Astrocyte (in vitro differentiated cells and primary cell): ENCODE measurements around the gene IMMP2L. TPM values are rescaled to one million over a fixed set of nuclear protein-coding genes. Genes with fewer than 3 reads are reported as not detected.

Experiments used
- DNase-seq: peaks from one replicate; pipeline ENCODE4 v3.0.0-alpha.2; 2010; ENCODE audit warnings: low read depth
- FAIRE-seq: peaks from 2 replicates; lab custom pipeline; 2011; peaks lifted over from hg19 to GRCh38; lab: Jason Lieb, UNC
- H2AFZ ChIP-seq: 2 replicates; pipeline ENCODE4 v1.6.0; 2012; ENCODE audit warnings: low read depth, low read length, inconsistent platforms
- H3K27ac ChIP-seq: 2 replicates; pipeline ENCODE4 v1.5.1; 2011; ENCODE audit warnings: low read depth, low read length, inconsistent platforms
- H3K27me3 ChIP-seq: 2 replicates; pipeline ENCODE4 v1.6.0; 2011; ENCODE audit warnings: low read length, inconsistent platforms; ENCODE audit not compliant: insufficient read depth
- H3K36me3 ChIP-seq: 2 replicates; pipeline ENCODE4 v1.5.1; 2011; ENCODE audit warnings: low read length, inconsistent platforms; ENCODE audit not compliant: insufficient read depth
- H3K4me1 ChIP-seq: 2 replicates; pipeline ENCODE4 v1.5.1; 2011; ENCODE audit warnings: low read length, inconsistent platforms; ENCODE audit not compliant: insufficient read depth
- H3K4me2 ChIP-seq: 2 replicates; pipeline ENCODE4 v1.6.0; 2012; ENCODE audit warnings: low read length, inconsistent platforms
- H3K4me3 ChIP-seq: 2 replicates; pipeline ENCODE4 v1.5.1; 2011; ENCODE audit warnings: low read depth, mild to moderate bottlenecking, low read length, inconsistent platforms; ENCODE audit not compliant: insufficient read depth
- H3K79me2 ChIP-seq: 2 replicates; pipeline ENCODE4 v1.6.0; 2012; ENCODE audit warnings: mild to moderate bottlenecking, low read length, inconsistent platforms; ENCODE audit not compliant: insufficient read depth
- H3K9ac ChIP-seq: 2 replicates; pipeline ENCODE4 v1.6.0; 2012; ENCODE audit warnings: mild to moderate bottlenecking, low read length, inconsistent platforms
- H3K9me3 ChIP-seq: 2 replicates; pipeline ENCODE4 v1.5.1; 2012; ENCODE audit warnings: low read depth, mild to moderate bottlenecking, low read length, inconsistent platforms; ENCODE audit not compliant: insufficient read depth
- H4K20me1 ChIP-seq: 2 replicates; pipeline ENCODE4 v1.6.0; 2012; ENCODE audit warnings: low read length, inconsistent platforms; ENCODE audit not compliant: insufficient read depth
- H3K27ac Mint-ChIP-seq: one replicate; pipeline ENCODE4 v1.8.0; 2021; ENCODE audit warnings: mild to moderate bottlenecking, mixed read lengths; ENCODE audit not compliant: unreplicated experiment
- H3K27me3 Mint-ChIP-seq: one replicate; pipeline ENCODE4 v1.8.0; 2021; ENCODE audit warnings: low read depth, mixed read lengths; ENCODE audit not compliant: unreplicated experiment
- H3K36me3 Mint-ChIP-seq: one replicate; pipeline ENCODE4 v1.8.0; 2021; ENCODE audit warnings: low read depth, mixed read lengths; ENCODE audit not compliant: unreplicated experiment
- H3K4me1 Mint-ChIP-seq: one replicate; pipeline ENCODE4 v1.8.0; 2021; ENCODE audit warnings: low read depth, mixed read lengths; ENCODE audit not compliant: unreplicated experiment
- H3K4me3 Mint-ChIP-seq: one replicate; pipeline ENCODE4 v1.8.0; 2021; ENCODE audit warnings: mild to moderate bottlenecking, moderate library complexity, mixed read lengths; ENCODE audit not compliant: unreplicated experiment
- H3K9me3 Mint-ChIP-seq: one replicate; pipeline ENCODE4 v1.8.0; 2021; ENCODE audit warnings: mild to moderate bottlenecking, mixed read lengths; ENCODE audit not compliant: unreplicated experiment
- EZH2 ChIP-seq: IDR thresholded peaks from 2 replicates; pipeline ENCODE4 v1.6.1; 2012; ENCODE audit warnings: mild to moderate bottlenecking, low read length, inconsistent platforms; ENCODE audit not compliant: insufficient read depth
- total RNA-seq: library from RNA; stranded (reverse); gene quantifications from 2 replicates; pipeline ENCODE4 v1.2.1, GENCODE V29; 2021
- TF ChIP-seq, protein P1 (sequence below): IDR thresholded peaks from 2 replicates; pipeline ENCODE4 v1.5.1; 2011; ENCODE audit warnings: low read depth, mild to moderate bottlenecking, inconsistent platforms, low read length, moderate library complexity; ENCODE audit not compliant: insufficient read depth

Gene IMMP2L
- total RNA-seq, 1 donor from 2014 or later = 13.8 TPM

- TF ChIP-seq, protein P1, sequence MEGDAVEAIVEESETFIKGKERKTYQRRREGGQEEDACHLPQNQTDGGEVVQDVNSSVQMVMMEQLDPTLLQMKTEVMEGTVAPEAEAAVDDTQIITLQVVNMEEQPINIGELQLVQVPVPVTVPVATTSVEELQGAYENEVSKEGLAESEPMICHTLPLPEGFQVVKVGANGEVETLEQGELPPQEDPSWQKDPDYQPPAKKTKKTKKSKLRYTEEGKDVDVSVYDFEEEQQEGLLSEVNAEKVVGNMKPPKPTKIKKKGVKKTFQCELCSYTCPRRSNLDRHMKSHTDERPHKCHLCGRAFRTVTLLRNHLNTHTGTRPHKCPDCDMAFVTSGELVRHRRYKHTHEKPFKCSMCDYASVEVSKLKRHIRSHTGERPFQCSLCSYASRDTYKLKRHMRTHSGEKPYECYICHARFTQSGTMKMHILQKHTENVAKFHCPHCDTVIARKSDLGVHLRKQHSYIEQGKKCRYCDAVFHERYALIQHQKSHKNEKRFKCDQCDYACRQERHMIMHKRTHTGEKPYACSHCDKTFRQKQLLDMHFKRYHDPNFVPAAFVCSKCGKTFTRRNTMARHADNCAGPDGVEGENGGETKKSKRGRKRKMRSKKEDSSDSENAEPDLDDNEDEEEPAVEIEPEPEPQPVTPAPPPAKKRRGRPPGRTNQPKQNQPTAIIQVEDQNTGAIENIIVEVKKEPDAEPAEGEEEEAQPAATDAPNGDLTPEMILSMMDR = no peak
- TF ChIP-seq EZH2 = no peak
- H3K79me2 ChIP-seq = no peaks in the 10 kb centered on the region
- H3K9me3 Mint-ChIP-seq = no peaks in the 10 kb centered on the region
- peak; percentile 32 for DNase-seq
- no peaks in the 10 kb centered on the region for H3K36me3 ChIP-seq
- no peaks in the 10 kb centered on the region for H3K4me1 Mint-ChIP-seq
- no peaks in the 10 kb centered on the region for H3K4me1 ChIP-seq
- no peak overlapping the region for H3K4me3 ChIP-seq
- no peak for FAIRE-seq
- no peak overlapping the region for H3K27ac ChIP-seq
- H3K27me3 ChIP-seq = no peaks in the 10 kb centered on the region
- H3K36me3 Mint-ChIP-seq = no peaks in the 10 kb centered on the region
- no peak overlapping the region for H2AFZ ChIP-seq
- H4K20me1 ChIP-seq = no peaks in the 10 kb centered on the region
- no peak overlapping the region for H3K9ac ChIP-seq
- no peak overlapping the region for H3K4me3 Mint-ChIP-seq
- no peak overlapping the region for H3K27ac Mint-ChIP-seq
- H3K9me3 ChIP-seq = no peaks in the 10 kb centered on the region
- no peak overlapping the region for H3K4me2 ChIP-seq
- no peaks in the 10 kb centered on the region for H3K27me3 Mint-ChIP-seq
These were observed 693.8 kb downstream of the IMMP2L start for GRCh38 chr7:110868458-110868857.

DNA sequence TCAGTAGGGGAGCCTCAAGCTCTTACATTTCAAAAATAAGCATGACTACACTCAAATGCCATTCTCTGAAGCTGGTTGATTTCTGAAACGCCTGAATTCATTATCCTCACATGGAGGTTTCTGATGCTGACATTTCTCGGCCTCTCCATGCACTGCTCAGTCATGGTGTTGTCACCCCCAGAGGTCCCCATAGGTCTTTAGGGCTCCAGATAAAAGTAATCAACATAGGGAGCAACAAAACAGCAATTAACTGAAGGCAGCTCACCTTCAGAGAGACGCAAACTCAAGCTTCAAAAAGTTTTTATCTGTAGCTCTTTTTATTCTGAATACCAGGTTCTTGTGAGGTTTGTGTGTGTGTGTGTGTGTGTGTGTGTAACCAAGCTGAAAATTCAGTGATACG lies 694.5 kb downstream of the IMMP2L start:
- H3K9me3 ChIP-seq = no peaks in the 10 kb centered on the region
- DNase-seq (no peak), FAIRE-seq (no peak)
- no peaks in the 10 kb centered on the region for H3K36me3 ChIP-seq
- H3K4me3 Mint-ChIP-seq = no peak overlapping the region
- no peak overlapping the region for H3K27ac Mint-ChIP-seq
- no peak overlapping the region for H2AFZ ChIP-seq
- no peak for TF ChIP-seq EZH2
- TF ChIP-seq, protein P1 = no peak
- no peak overlapping the region for H3K4me2 ChIP-seq
- H3K4me1 ChIP-seq = no peaks in the 10 kb centered on the region
- no peaks in the 10 kb centered on the region for H3K9me3 Mint-ChIP-seq
- H3K27ac ChIP-seq = no peak overlapping the region
- H3K27me3 Mint-ChIP-seq = no peaks in the 10 kb centered on the region
- no peaks in the 10 kb centered on the region for H3K36me3 Mint-ChIP-seq
- no peaks in the 10 kb centered on the region for H3K4me1 Mint-ChIP-seq
- H3K79me2 ChIP-seq = no peaks in the 10 kb centered on the region
- H4K20me1 ChIP-seq = no peaks in the 10 kb centered on the region
- H3K27me3 ChIP-seq = no peaks in the 10 kb centered on the region
- no peak overlapping the region for H3K4me3 ChIP-seq
- H3K9ac ChIP-seq = no peak overlapping the region

GRCh38 chr7:110863258-110863657 lies 699.0 kb downstream of the IMMP2L start:
- Mint-ChIP-seq H3K27ac (no peak overlapping the region), H3K9me3 (no peaks in the 10 kb centered on the region), H3K4me3 (no peak overlapping the region), H3K36me3 (no peaks in the 10 kb centered on the region), H3K27me3 (no peaks in the 10 kb centered on the region), H3K4me1 (no peaks in the 10 kb centered on the region)
- DNase-seq (no peak), FAIRE-seq (no peak)
- H3K9ac ChIP-seq = no peak overlapping the region
- no peaks in the 10 kb centered on the region for H3K79me2 ChIP-seq
- H3K9me3 ChIP-seq = no peaks in the 10 kb centered on the region
- no peak overlapping the region for H3K4me2 ChIP-seq
- no peak for TF ChIP-seq EZH2
- TF ChIP-seq, protein P1 = no peak
- H4K20me1 ChIP-seq = no peaks in the 10 kb centered on the region
- H3K4me3 ChIP-seq = no peak overlapping the region
- no peak overlapping the region for H2AFZ ChIP-seq
- H3K4me1 ChIP-seq = no peaks in the 10 kb centered on the region
- no peaks in the 10 kb centered on the region for H3K27me3 ChIP-seq
- H3K36me3 ChIP-seq = no peaks in the 10 kb centered on the region
- H3K27ac ChIP-seq = no peak overlapping the region
